Neural progenitor cell (in vitro differentiated cells): ENCODE measurements around the gene SMCO2.

Source experiments
- CTCF ChIP-seq: fragments of 200-600 bp; sonication (generic); IDR thresholded peaks from 2 replicates; pipeline ENCODE4 v1.5.1; 2017; ENCODE audit warnings: antibody characterized with exemption, mild to moderate bottlenecking
- EZH2phosphoT487 ChIP-seq: fragments of 200-600 bp; sonication (generic); IDR thresholded peaks from 2 replicates; pipeline ENCODE4 v1.6.1; 2017; ENCODE audit warnings: antibody characterized with exemption

- no peak for TF ChIP-seq CTCF
- TF ChIP-seq EZH2phosphoT487 = no peak
Observed at GRCh38 chr12:27550653-27550975, 104.1 kb downstream of the SMCO2 start.
